K562 (cell line): ENCODE results near the gene MYB. TPM values are rescaled to one million over a fixed set of nuclear protein-coding genes. Genes with fewer than 3 reads are reported as not detected.
A peak's percentile ranks its signal among the peaks of the same experiment; 100 is the strongest.

Experiments
- ASH1L ChIP-seq: fragments of 450-650 bp; IDR thresholded peaks from 2 replicates; pipeline ENCODE4 v1.6.1; 2018; ENCODE audit warnings: borderline replicate concordance, mild to moderate bottlenecking, low read depth; ENCODE audit not compliant: partially characterized antibody
- C11orf30 ChIP-seq: fragments of 450-650 bp; IDR thresholded peaks from 2 replicates; pipeline ENCODE4 v1.6.1; 2016; ENCODE audit warnings: low read depth, mild to moderate bottlenecking
- ELF4 ChIP-seq: fragments of 450-650 bp; formaldehyde crosslinking; IDR thresholded peaks from 2 replicates; pipeline ENCODE4 v1.4.0; 2022; ENCODE audit warnings: missing genetic modification characterization
- GATAD2B ChIP-seq: fragments of 450-650 bp; IDR thresholded peaks from 2 replicates; pipeline ENCODE4 v1.6.1; 2017; ENCODE audit warnings: mild to moderate bottlenecking, borderline replicate concordance
- KAT8 ChIP-seq: fragments of 450-650 bp; IDR thresholded peaks from 2 replicates; pipeline ENCODE4 v1.6.1; 2016; ENCODE audit warnings: low read depth, mild to moderate bottlenecking
- KLF6 ChIP-seq: fragments of 250-450 bp; sonication (Bioruptor Pico); IDR thresholded peaks from 2 replicates; pipeline ENCODE4 v1.4.0; 2020; ENCODE audit warnings: mild to moderate bottlenecking, moderate library complexity, borderline replicate concordance
- MTA1 ChIP-seq: fragments of 450-650 bp; IDR thresholded peaks from 2 replicates; pipeline ENCODE4 v1.6.1; 2017; ENCODE audit warnings: borderline replicate concordance
- NFYB ChIP-seq: IDR thresholded peaks from 2 replicates; pipeline ENCODE4 v1.6.1; 2011; ENCODE audit warnings: mild to moderate bottlenecking, moderate library complexity; ENCODE audit not compliant: insufficient read length; ENCODE audit errors: extremely low read depth
- NR4A1 ChIP-seq, 2 experiments: fragments of 250-450 bp in 1 of 2; fragments of 450-650 bp in 1 of 2; sonication (Bioruptor Pico) in 1 of 2; IDR thresholded peaks; 2 replicates each; pipeline versions ENCODE4 v1.4.0 to v1.6.1; 2016 to 2020; ENCODE audit warnings: mild to moderate bottlenecking in 2 of 2, missing compliant biosample characterization in 1 of 2, missing genetic modification characterization in 1 of 2, moderate library complexity in 1 of 2
- SMAD2 ChIP-seq: fragments of 150-350 bp; IDR thresholded peaks from 2 replicates; pipeline ENCODE4 v1.6.1; 2014; ENCODE audit warnings: low read depth, mild to moderate bottlenecking, low read length
- ZNF316 ChIP-seq: fragments of 450-650 bp; IDR thresholded peaks from 2 replicates; pipeline ENCODE4 v1.6.1; 2016
- polyA plus RNA-seq, 8 experiments: library from polyadenylated mRNA; depleted of rRNA in 4 of 8; stranded (reverse) in 5 of 8; unstranded in 3 of 8; fragments of >200 nt; fragmentation: Nextera tagmentation in 2 of 8; fragmentation: Illumina TruSeq in 1 of 8; extraction: Ambion mirVana in 2 of 8; extraction: Trizol in 1 of 8; gene quantifications; 2 replicates each; pipeline versions ENCODE4 v1.2.1 to v1.2.3, GENCODE V29; 2011 to 2014; ENCODE audit warnings: inconsistent platforms in 1 of 8, missing spikeins in 1 of 8
- total RNA-seq, 7 experiments: library from RNA; depleted of rRNA in 6 of 7; stranded (reverse); fragments of >200 nt in 6 of 7; fragmentation: Illumina TruSeq in 2 of 7; extraction: Trizol in 2 of 7; gene quantifications; 2 replicates each; pipeline versions ENCODE4 v1.2.1 to v1.2.3, GENCODE V29; 2011 to 2021; ENCODE audit warnings: low replicate concordance in 1 of 7
- TF ChIP-seq, protein P1 (sequence below): fragments of 250-450 bp; sonication (Bioruptor Pico); IDR thresholded peaks from 2 replicates; pipeline ENCODE4 v1.4.0; 2020; ENCODE audit warnings: borderline replicate concordance
- TF ChIP-seq, protein P2 (sequence below), 3 experiments: IDR thresholded peaks in 2 of 3; conservative IDR thresholded peaks in 1 of 3; 2 replicates each; pipeline ENCODE4 v1.5.1; 2011 to 2012; ENCODE audit warnings: low read length in 3 of 3, mild to moderate bottlenecking in 3 of 3, control low read depth in 2 of 3, improper control_type of control experiment in 1 of 3, inconsistent platforms in 1 of 3, low read depth in 1 of 3, mixed read lengths in 1 of 3, moderate library complexity in 1 of 3; ENCODE audit not compliant: insufficient read depth in 2 of 3
- TF ChIP-seq, protein P3 (sequence below): fragments of 450-650 bp; IDR thresholded peaks from 2 replicates; pipeline ENCODE4 v1.6.1; 2017; ENCODE audit warnings: antibody characterized with exemption, mild to moderate bottlenecking
- TF ChIP-seq, protein P4 (sequence below): fragments of 250-450 bp; sonication (Bioruptor Pico); IDR thresholded peaks from 2 replicates; pipeline ENCODE4 v1.5.1; 2021; ENCODE audit warnings: mild to moderate bottlenecking
- TF ChIP-seq, protein P5 (sequence below): fragments of 450-650 bp; IDR thresholded peaks from 2 replicates; pipeline ENCODE4 v1.6.1; 2017; ENCODE audit warnings: antibody characterized with exemption

MYB gene
- total and polyA plus RNA-seq, 9 of the 15 experiments (the other 6 are each of a cell fraction or from before 2014, with no cell fraction given) = 35.8 to 218 (median 140) TPM

DNA sequence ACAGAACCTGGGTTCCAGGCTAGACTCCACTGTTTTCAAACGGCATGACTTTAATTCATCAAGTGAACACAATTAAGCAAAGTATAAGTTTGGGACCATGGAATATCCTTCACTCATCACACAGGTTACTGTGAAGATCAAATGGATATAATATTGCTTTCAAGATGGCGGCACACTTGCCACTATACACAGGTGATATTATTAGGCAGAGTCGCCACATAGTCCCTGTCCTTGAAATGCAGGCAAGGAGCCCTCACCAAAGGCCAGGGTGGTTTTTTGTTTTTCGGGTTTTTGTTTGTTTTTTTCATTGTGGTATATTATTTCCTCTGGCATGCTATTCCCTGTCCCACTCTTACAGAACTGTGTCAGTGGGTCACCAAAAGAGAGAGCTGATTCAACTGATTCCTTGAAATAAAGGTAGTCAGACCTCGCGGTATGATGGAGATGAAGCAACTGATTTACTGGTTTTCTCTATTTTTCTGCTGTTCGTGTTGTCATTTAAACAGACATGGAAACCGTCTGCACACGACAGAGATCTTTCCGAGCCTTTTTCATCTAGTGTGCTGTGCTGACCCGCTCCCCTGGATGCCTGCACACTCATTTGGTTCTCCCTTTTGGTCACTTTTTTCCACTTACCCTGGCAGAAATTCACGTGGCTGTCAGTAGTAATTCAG lies 29.7 kb downstream of the MYB start (continued):
- TF ChIP-seq, protein P1, sequence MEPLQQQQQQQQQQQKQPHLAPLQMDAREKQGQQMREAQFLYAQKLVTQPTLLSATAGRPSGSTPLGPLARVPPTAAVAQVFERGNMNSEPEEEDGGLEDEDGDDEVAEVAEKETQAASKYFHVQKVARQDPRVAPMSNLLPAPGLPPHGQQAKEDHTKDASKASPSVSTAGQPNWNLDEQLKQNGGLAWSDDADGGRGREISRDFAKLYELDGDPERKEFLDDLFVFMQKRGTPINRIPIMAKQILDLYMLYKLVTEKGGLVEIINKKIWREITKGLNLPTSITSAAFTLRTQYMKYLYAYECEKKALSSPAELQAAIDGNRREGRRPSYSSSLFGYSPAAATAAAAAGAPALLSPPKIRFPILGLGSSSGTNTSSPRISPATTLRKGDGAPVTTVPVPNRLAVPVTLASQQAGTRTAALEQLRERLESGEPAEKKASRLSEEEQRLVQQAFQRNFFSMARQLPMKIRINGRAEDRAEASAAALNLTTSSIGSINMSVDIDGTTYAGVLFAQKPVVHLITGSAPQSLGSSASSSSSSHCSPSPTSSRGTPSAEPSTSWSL (CRISPR knock-in tag) = no peak
- peak; percentile 55; the same call in 1 of the 2 replicates for TF ChIP-seq KLF6 (CRISPR knock-in tag)
- TF ChIP-seq, protein P2, sequence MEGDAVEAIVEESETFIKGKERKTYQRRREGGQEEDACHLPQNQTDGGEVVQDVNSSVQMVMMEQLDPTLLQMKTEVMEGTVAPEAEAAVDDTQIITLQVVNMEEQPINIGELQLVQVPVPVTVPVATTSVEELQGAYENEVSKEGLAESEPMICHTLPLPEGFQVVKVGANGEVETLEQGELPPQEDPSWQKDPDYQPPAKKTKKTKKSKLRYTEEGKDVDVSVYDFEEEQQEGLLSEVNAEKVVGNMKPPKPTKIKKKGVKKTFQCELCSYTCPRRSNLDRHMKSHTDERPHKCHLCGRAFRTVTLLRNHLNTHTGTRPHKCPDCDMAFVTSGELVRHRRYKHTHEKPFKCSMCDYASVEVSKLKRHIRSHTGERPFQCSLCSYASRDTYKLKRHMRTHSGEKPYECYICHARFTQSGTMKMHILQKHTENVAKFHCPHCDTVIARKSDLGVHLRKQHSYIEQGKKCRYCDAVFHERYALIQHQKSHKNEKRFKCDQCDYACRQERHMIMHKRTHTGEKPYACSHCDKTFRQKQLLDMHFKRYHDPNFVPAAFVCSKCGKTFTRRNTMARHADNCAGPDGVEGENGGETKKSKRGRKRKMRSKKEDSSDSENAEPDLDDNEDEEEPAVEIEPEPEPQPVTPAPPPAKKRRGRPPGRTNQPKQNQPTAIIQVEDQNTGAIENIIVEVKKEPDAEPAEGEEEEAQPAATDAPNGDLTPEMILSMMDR (IDR thresholded peaks at IDR 0.05 in 2 of 3, conservative IDR thresholded peaks at IDR 0.05 in 1 of 3; ENCODE audit: insufficient read depth in 2 of 3, low read depth in 1 of 3, low read length in 3 of 3) = no peak
- TF ChIP-seq C11orf30 = no peak
- TF ChIP-seq GATAD2B = no peak
- TF ChIP-seq ELF4 (CRISPR knock-in tag) = no peak
- TF ChIP-seq, protein P3, sequence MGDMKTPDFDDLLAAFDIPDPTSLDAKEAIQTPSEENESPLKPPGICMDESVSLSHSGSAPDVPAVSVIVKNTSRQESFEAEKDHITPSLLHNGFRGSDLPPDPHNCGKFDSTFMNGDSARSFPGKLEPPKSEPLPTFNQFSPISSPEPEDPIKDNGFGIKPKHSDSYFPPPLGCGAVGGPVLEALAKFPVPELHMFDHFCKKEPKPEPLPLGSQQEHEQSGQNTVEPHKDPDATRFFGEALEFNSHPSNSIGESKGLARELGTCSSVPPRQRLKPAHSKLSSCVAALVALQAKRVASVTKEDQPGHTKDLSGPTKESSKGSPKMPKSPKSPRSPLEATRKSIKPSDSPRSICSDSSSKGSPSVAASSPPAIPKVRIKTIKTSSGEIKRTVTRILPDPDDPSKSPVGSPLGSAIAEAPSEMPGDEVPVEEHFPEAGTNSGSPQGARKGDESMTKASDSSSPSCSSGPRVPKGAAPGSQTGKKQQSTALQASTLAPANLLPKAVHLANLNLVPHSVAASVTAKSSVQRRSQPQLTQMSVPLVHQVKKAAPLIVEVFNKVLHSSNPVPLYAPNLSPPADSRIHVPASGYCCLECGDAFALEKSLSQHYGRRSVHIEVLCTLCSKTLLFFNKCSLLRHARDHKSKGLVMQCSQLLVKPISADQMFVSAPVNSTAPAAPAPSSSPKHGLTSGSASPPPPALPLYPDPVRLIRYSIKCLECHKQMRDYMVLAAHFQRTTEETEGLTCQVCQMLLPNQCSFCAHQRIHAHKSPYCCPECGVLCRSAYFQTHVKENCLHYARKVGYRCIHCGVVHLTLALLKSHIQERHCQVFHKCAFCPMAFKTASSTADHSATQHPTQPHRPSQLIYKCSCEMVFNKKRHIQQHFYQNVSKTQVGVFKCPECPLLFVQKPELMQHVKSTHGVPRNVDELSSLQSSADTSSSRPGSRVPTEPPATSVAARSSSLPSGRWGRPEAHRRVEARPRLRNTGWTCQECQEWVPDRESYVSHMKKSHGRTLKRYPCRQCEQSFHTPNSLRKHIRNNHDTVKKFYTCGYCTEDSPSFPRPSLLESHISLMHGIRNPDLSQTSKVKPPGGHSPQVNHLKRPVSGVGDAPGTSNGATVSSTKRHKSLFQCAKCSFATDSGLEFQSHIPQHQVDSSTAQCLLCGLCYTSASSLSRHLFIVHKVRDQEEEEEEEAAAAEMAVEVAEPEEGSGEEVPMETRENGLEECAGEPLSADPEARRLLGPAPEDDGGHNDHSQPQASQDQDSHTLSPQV = peak; percentile 39
- TF ChIP-seq SMAD2 = no peak
- no peak for TF ChIP-seq NR4A1 (CRISPR knock-in tag; IDR thresholded peaks at IDR 0.05)
- TF ChIP-seq NR4A1 (tag; IDR thresholded peaks at IDR 0.05) = 0 out of 2 replicates have a peak, but pooled peaks have one; percentile 46
- no peak for TF ChIP-seq ASH1L
- no peak for TF ChIP-seq MTA1
- TF ChIP-seq, protein P4, sequence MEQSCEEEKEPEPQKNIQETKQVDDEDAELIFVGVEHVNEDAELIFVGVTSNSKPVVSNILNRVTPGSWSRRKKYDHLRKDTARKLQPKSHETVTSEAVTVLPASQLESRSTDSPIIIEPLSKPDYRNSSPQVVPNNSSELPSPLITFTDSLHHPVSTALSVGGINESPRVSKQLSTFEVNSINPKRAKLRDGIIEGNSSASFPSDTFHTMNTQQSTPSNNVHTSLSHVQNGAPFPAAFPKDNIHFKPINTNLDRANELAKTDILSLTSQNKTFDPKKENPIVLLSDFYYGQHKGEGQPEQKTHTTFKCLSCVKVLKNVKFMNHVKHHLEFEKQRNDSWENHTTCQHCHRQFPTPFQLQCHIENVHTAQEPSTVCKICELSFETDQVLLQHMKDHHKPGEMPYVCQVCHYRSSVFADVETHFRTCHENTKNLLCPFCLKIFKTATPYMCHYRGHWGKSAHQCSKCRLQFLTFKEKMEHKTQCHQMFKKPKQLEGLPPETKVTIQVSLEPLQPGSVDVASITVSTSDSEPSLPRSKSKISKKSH (CRISPR knock-in tag) = no peak
- no peak for TF ChIP-seq ZNF316
- TF ChIP-seq KAT8 = no peak
- no peak for TF ChIP-seq NFYB
- TF ChIP-seq, protein P5, sequence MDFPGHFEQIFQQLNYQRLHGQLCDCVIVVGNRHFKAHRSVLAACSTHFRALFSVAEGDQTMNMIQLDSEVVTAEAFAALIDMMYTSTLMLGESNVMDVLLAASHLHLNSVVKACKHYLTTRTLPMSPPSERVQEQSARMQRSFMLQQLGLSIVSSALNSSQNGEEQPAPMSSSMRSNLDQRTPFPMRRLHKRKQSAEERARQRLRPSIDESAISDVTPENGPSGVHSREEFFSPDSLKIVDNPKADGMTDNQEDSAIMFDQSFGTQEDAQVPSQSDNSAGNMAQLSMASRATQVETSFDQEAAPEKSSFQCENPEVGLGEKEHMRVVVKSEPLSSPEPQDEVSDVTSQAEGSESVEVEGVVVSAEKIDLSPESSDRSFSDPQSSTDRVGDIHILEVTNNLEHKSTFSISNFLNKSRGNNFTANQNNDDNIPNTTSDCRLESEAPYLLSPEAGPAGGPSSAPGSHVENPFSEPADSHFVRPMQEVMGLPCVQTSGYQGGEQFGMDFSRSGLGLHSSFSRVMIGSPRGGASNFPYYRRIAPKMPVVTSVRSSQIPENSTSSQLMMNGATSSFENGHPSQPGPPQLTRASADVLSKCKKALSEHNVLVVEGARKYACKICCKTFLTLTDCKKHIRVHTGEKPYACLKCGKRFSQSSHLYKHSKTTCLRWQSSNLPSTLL = no peak
